Left cardiac atrium (tissue), 4 donors: ENCODE results near the gene NIPBL. TPM values are rescaled to one million over a fixed set of nuclear protein-coding genes. Genes with fewer than 3 reads are reported as not detected.

Experiments
- ATAC-seq, 2 donors: fragments of 200-7000 bp; cut with Tn5 transposase; one replicate each; pipeline ENCODE4 v1.9.1; 2020; ENCODE audit warnings: mild to moderate bottlenecking in 2 of 2, moderate library complexity in 2 of 2
- DNase-seq: peaks from one replicate; pipeline ENCODE4 v3.0.0-alpha.2; 2020
- intact Hi-C, 2 donors: fragments of 100-400 bp; cut with DNase I; formaldehyde crosslinking; loops; one replicate each; pipeline versions ENCODE4 v1.14.1 to v1.15.1; 2022 to 2023
- total RNA-seq, 2 donors: library from RNA; stranded (reverse); fragmentation: NEBNext Ultra II Directional; extraction: Animal tissue kit (Norgen Biotek cat#: 25700); gene quantifications; one replicate each; pipeline ENCODE4 v1.2.1, GENCODE V29; 2021
- donor health status: DM: no; HTN: yes; CAD: no.
- donor health status: DM: no; HTN: yes; CAD: no; lungs with severe emphysema.
- donor health status: DM: yes; HTN: yes; CAD: no.
- donor health status: Dilated cardiomyopathy.

NIPBL gene
- total RNA-seq, 2 donors from 2014 or later: 40.2 to 46.6 TPM

- DNase-seq: no peak
- ATAC-seq: no peak
- intact Hi-C loops: no loop called here
These were observed 235.1 kb downstream of the NIPBL start for GRCh38 chr5:37111426-37112382.

- intact Hi-C loops: no loop called here
- no peak for DNase-seq
- no peak for ATAC-seq
These were observed 235.9 kb downstream of the NIPBL start for GRCh38 chr5:37112383-37112991.
